ENCODE measurements around the gene ZNF280D.

- no peak for TF ChIP-seq CTCF (IDR thresholded peaks at IDR 0.05)
- no peak for TF ChIP-seq POLR2A (IDR thresholded peaks at IDR 0.05)
These were observed 6.2 kb upstream of the ZNF280D start for GRCh38 chr15:56739474-56739873.
